SW 1271 (cell line): Measurements from ENCODE around the gene SLAMF1.
"Not testable (repeated sequence)": the region's sequence is repeated elsewhere in the genome, so short reads cannot be mapped to it uniquely, and the experiment has no call there.

ENCODE experiments used
- DNase-seq, 2 experiments: peaks; one replicate each; lab custom pipeline; 2025; lab: John Stamatoyannopoulos, UW

Gene SLAMF1

GRCh38 chr1:160605792-160606479 lies 40.9 kb downstream of the SLAMF1 start:
- no peak for DNase-seq

GRCh38 chr1:160605205-160605604 lies 41.6 kb downstream of the SLAMF1 start:
- no peak for DNase-seq

GRCh38 chr1:160597705-160598104 lies 49.1 kb downstream of the SLAMF1 start:
- DNase-seq: no peak

DNA sequence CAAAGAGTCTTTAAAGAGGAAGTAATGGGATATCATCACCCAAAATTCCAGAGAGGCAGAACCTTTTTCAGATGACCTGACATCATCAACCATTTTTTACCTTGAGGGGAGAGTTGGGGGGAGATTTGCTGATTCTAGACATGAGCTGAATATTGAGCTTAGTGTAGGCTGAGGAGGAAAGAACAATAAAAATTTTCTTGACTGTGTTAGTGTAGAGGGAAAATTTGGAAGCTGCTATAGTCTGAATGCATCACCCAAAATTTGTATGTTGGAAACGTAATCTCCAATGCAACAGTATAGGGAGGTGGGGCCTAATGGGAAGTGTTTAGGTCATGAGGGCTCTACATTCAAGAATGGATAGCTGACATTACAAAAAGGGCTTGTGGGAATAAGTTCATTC lies 49.8 kb downstream of the SLAMF1 start:
- no peak for DNase-seq

- no peak for DNase-seq
These were observed 56.4 kb downstream of the SLAMF1 start for GRCh38 chr1:160590488-160590887.

DNA sequence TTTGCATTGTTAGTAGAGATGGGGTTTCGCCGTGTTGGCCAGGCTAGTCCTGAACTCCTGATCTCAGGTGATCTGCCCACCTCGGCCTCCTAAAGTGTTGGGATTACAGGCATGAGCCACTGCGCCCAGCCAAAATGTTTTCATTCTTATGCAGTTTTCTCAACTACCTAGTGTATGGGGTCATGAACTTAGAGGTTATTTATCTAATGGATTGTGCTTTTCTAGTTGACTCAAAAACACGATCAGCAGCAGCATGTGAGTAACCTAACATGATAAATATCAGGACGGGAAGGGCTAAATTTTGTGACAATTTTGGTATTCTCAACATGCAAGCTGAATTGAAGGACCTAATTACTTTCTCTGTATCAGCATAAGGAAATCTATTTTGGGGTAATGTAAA lies 58.4 kb downstream of the SLAMF1 start:
- DNase-seq: no peak

DNA sequence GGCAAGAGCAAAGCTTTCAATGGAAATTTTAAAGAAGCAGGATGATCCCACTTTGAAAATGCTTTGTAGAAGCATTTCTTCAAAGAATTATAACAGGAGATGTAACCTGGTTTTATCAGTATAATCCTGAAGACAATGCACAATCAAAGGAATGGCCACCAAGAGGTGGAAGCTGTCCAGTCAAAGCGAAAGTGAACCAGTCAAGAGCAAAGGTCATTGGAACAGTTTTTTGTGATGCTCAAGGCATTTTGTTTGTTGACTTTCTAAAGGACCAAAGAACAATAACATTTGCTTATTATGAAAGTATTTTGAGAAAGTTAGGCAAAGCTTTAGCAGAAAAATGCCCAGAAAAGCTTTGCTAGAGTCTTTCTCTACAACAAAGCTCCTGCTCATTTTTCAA lies 62.1 kb downstream of the SLAMF1 start:
- no peak for DNase-seq

- not testable (repeated sequence) for DNase-seq
These were observed 63.9 kb downstream of the SLAMF1 start for GRCh38 chr1:160582976-160583375.

- no peak for DNase-seq
These were observed 64.9 kb downstream of the SLAMF1 start for GRCh38 chr1:160581961-160582360.

DNA sequence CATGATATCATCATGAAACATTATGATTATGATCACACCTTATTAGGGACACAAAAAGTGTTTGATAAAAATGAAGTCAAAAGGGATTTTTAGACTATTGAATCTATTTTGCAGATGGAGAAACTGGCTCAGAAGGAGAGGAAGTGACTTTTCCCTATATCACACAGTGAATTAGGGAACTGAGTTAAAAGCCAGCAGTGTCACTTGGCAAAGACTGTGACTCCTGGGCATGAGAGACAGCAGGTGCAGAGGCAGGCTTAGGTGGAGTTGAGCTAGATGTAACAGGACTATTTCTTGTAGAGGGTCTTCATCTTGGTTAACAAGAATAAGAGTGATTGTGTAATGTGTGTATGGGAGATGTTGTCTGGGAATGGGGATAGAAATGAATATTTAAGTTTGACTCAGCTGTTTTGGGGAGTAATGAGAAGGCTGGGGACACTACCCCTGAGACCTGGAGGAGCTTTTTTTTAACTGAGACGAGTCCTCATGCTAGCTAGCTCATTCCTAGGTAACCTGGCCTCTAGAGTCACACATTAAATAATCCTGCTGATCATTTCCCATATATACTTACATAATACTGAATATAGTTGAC lies 66.5 kb downstream of the SLAMF1 start:
- no peak for DNase-seq

DNA sequence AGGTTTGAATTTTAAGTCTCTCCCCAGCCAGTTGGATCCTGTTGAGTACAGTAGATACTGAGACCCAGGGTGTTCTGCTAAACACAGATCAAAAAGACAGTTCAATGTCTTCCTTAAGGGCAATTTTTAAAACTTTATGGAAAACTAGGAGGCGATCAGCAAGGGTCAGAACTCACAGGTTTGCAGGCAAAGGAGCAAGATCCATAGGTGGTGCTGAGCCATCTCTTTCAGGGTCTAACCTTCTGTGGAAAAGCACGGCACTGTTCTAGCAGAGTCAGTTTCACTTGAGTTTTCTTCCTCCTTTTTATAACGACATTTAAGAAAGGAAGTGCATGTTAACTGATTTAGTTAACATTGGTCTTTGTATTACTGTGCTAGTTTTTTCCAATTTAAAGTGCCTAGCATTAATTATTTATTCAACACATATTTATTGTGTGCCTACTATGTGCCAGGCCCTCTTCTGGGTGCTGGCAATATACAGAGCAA lies 67.6 kb downstream of the SLAMF1 start, which contains the start of gene CD84:
Gene CD84 (minus strand): TSS at position 281 of the 486 bp plus-strand sequence. CDS start 59 bp downstream, at position 222.
- DNase-seq: no peak

DNA sequence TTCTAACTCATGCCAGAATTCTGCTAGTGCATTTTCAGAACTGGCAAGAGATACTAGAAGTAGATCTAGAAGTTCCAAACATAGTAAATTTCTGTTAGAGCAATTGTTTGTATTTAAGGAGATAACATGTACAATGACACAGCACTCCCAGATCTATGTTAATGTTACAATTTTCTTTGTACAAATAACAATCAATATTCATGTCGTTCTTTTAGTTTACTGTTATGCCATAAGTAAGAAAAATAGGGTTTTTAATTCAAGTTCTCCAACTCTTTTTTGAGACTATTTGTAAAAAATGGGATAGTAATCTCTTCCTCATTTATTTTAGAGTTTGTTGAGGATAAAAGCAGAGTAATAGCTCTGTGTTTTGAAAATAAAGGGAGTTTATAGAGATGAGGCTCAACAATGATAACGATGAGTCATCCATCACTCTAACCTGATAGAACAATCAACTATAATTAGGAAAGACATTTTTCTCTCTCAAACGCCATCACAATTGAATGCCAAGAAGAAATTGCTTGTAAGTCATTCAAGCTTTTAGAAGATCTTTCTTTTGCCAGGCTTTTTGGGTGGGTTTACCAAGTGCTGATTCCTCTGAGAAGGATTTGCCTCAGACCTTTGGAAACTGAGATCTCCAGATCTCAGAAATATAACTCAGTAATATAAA lies 68.2 kb downstream of the SLAMF1 start:
- no peak for DNase-seq

DNA sequence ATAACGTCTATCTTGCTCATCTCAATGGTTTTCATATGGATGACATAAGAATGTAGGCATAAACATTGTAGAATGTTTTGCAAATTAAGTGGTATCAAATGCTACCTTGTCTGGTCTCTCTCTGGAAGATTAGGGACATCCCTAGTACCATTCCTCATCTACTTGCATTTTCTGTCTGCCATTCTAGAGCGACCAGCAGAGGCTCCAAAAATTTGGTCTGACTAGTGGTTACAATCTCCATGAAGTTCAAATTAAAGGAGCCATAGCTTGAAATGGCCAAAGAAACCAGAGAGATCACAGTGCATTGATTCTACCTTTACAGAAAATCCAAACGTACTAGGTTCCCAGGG lies 68.7 kb downstream of the SLAMF1 start:
- no peak for DNase-seq

- DNase-seq: no peak
These were observed 69.2 kb downstream of the SLAMF1 start for GRCh38 chr1:160577671-160578070.

- no peak for DNase-seq
These were observed 70.0 kb downstream of the SLAMF1 start for GRCh38 chr1:160576884-160577283.

- no peak for DNase-seq
These were observed 70.5 kb downstream of the SLAMF1 start for GRCh38 chr1:160576390-160576789.

- DNase-seq: no peak
These were observed 71.7 kb downstream of the SLAMF1 start for GRCh38 chr1:160575112-160575664.

DNA sequence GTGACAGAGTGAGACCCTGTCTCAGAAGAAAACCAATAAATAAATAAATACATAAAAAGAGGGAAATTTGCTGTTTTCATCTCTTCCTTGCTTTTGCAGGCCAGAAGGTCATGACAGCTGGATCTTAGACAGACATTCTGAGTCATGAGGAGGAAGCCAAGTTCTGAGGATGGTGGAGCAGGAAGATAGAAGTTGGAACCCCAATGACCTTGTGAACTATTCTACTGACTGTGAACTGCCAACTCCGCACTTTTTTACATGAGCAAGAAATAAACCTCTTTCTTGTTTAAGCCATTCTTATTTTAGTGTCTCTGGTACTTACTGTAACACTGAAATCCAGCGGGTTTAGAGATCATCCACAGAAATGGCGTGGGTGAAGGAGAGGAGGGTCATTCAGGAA lies 76.0 kb downstream of the SLAMF1 start:
- DNase-seq: no peak

DNA sequence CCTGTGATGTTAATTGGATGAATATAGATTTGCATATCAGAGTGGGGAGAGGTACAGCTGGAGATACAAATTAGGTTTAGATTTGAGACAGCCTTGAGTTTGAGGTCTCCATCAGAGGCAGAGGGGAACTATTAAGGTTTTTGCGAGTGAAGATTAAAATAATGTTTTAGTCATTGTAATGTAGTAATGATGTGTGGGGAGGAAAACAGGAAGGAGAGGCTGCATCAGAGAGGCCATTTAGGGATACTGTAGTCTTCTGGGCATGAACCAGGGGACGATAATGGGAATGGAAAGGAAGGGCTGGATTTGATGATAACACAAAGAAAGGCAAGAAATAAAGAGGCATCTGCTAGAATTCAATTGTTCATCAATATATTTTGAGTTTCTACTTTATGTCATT lies 77.0 kb downstream of the SLAMF1 start:
- DNase-seq: no peak

- DNase-seq: no peak
These were observed 78.8 kb downstream of the SLAMF1 start for GRCh38 chr1:160567858-160568682.

DNA sequence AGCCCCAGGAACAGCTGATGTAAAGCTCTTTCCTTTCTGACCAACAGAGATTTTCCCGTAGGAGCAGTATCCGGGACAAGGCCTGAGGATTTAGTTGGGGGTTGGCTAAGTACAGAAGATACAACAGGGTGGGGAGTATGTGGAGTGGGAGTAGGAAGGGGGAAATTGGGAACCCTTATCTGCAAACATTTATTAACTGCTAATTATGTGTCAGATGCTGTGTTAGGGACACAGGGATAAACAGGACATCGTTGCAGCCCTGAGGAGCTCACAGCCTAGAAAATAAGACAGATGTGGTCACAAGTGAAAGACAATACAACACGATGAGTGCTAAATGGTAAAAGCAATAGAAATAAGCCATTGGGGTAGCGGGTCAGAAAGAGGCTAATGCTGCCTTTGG lies 79.5 kb downstream of the SLAMF1 start:
- no peak for DNase-seq

- DNase-seq: no peak
These were observed 81.3 kb downstream of the SLAMF1 start for GRCh38 chr1:160565564-160565963.
